Parathyroid adenoma (tissue), 2 donors: ENCODE results near the gene NFATC2.

Experiments used
- H2AFZ ChIP-seq: fragments of 300-600 bp; sonication (generic); one replicate; pipeline ENCODE4 v1.7.0; 2017; ENCODE audit warnings: antibody characterized with exemption, mild to moderate bottlenecking
- H3K27ac ChIP-seq: fragments of 300-600 bp; sonication (generic); one replicate; pipeline ENCODE4 v1.7.0; 2017
- H3K27me3 ChIP-seq: fragments of 300-600 bp; sonication (generic); one replicate; pipeline ENCODE4 v1.7.0; 2017; ENCODE audit warnings: low read length; ENCODE audit not compliant: control insufficient read depth, insufficient read depth
- H3K36me3 ChIP-seq: fragments of 300-600 bp; sonication (generic); one replicate; pipeline ENCODE4 v1.7.0; 2017; ENCODE audit warnings: low read length; ENCODE audit not compliant: control insufficient read depth, insufficient read depth
- H3K4me1 ChIP-seq: fragments of 300-600 bp; sonication (generic); one replicate; pipeline ENCODE4 v1.7.0; 2017; ENCODE audit warnings: control low read depth
- H3K4me2 ChIP-seq: fragments of 300-600 bp; sonication (generic); one replicate; pipeline ENCODE4 v1.7.0; 2017; ENCODE audit warnings: low read length
- H3K4me3 ChIP-seq: fragments of 300-600 bp; sonication (generic); one replicate; pipeline ENCODE4 v1.7.0; 2017; ENCODE audit warnings: low read depth, low read length
- H3K79me2 ChIP-seq: fragments of 300-600 bp; sonication (generic); one replicate; pipeline ENCODE4 v1.7.0; 2017; ENCODE audit warnings: control low read depth
- H3K9ac ChIP-seq: fragments of 300-600 bp; sonication (generic); one replicate; pipeline ENCODE4 v1.7.0; 2017; ENCODE audit warnings: mild to moderate bottlenecking
- H3K9me3 ChIP-seq: fragments of 300-600 bp; sonication (generic); one replicate; pipeline ENCODE4 v1.7.0; 2017; ENCODE audit warnings: low read length; ENCODE audit not compliant: control insufficient read depth
- CTCF ChIP-seq: fragments of 300-600 bp; sonication (generic); IDR thresholded peaks from one replicate; pipeline ENCODE4 v1.7.0; 2017; ENCODE audit warnings: antibody characterized with exemption, mild to moderate bottlenecking
- donor health status: primary hyperparathyroidism.

NFATC2 gene

GRCh38 chr20:51412333-51412871 is 130.1 kb downstream of the NFATC2 start:
- no peak for TF ChIP-seq CTCF
- Histone ChIP-seq H3K79me2 (no peaks in the 10 kb centered on the region), H3K27me3 (no peaks in the 10 kb centered on the region), H3K36me3 (no peaks in the 10 kb centered on the region), H3K4me2 (no peak overlapping the region), H3K9me3 (no peaks in the 10 kb centered on the region), H3K4me3 (no peak overlapping the region), H3K4me1 (peaks cover 2% of the 10 kb centered on the region), H2AFZ (peak overlapping the region; percentile 34), H3K27ac (no peak overlapping the region), H3K9ac (no peak overlapping the region)

- no peak overlapping the region for H3K4me2 ChIP-seq
- H3K27ac ChIP-seq = no peak overlapping the region
- no peaks in the 10 kb centered on the region for H3K9me3 ChIP-seq
- no peak for TF ChIP-seq CTCF
- H3K4me3 ChIP-seq = no peak overlapping the region
- no peak overlapping the region for H2AFZ ChIP-seq
- no peaks in the 10 kb centered on the region for H3K27me3 ChIP-seq
- no peaks in the 10 kb centered on the region for H3K79me2 ChIP-seq
- H3K4me1 ChIP-seq = peaks cover 2% of the 10 kb centered on the region
- no peaks in the 10 kb centered on the region for H3K36me3 ChIP-seq
- no peak overlapping the region for H3K9ac ChIP-seq
Measured at GRCh38 chr20:51411870-51412269, 130.6 kb downstream of the NFATC2 start.

GRCh38 chr20:51410586-51411325 is 131.8 kb downstream of the NFATC2 start:
- Histone ChIP-seq H3K79me2 (no peaks in the 10 kb centered on the region), H3K27me3 (no peaks in the 10 kb centered on the region), H3K9me3 (no peaks in the 10 kb centered on the region), H3K36me3 (no peaks in the 10 kb centered on the region), H3K4me3 (no peak overlapping the region), H3K27ac (no peak overlapping the region), H2AFZ (no peak overlapping the region), H3K4me2 (no peak overlapping the region), H3K9ac (no peak overlapping the region), H3K4me1 (peaks cover 2% of the 10 kb centered on the region)
- TF ChIP-seq CTCF = no peak

- H3K4me1 ChIP-seq = peaks cover 2% of the 10 kb centered on the region
- H2AFZ ChIP-seq = no peak overlapping the region
- no peaks in the 10 kb centered on the region for H3K79me2 ChIP-seq
- H3K9me3 ChIP-seq = no peaks in the 10 kb centered on the region
- H3K4me3 ChIP-seq = no peak overlapping the region
- TF ChIP-seq CTCF = no peak
- no peak overlapping the region for H3K9ac ChIP-seq
- H3K27me3 ChIP-seq = no peaks in the 10 kb centered on the region
- no peak overlapping the region for H3K4me2 ChIP-seq
- no peak overlapping the region for H3K27ac ChIP-seq
- no peaks in the 10 kb centered on the region for H3K36me3 ChIP-seq
Measured at GRCh38 chr20:51409192-51409880, 133.2 kb downstream of the NFATC2 start.
